Vagina (tissue), 2 donors: ENCODE data around the gene ERICH4.

ENCODE experiments used
- POLR2AphosphoS5 ChIP-seq, 2 donors: sonication (generic); formaldehyde crosslinking; IDR thresholded peaks; one replicate each; pipeline ENCODE4 v1.9.0; 2017; ENCODE audit warnings: antibody characterized with exemption in 2 of 2, mild to moderate bottlenecking in 2 of 2, low read depth in 1 of 2; ENCODE audit not compliant: insufficient read depth in 1 of 2
- TF ChIP-seq, protein P1 (sequence below), 3 experiments: fragments of 450-650 bp in 2 of 3; fragments of 200-600 bp in 1 of 3; sonication (generic) in 1 of 3; IDR thresholded peaks; one replicate each; pipeline ENCODE4 v1.5.1; 2017 to 2019; ENCODE audit warnings: antibody characterized with exemption in 3 of 3, mild to moderate bottlenecking in 2 of 3, moderate library complexity in 2 of 3

DNA sequence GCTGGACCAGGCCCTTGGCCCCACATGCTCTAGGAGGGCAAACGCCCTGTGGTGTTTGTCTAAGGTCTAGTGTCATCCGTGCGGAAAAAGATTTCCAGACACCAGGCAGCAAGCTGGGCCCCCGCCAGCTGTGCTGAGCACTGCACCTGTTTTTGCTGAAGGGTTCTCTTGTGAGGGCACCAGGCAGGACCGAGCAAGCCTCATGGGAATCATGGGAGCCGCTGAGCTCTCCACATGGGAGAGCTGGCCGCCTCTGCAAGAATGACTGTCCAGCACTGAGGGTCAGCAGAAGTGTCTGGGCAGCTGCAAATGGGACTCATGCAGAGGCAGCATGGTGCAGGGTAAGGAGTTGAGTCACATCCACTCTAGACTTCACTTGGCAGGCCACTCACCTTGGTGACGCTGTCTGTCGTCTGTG lies 27.8 kb upstream of the ERICH4 start:
- TF ChIP-seq POLR2AphosphoS5 (IDR thresholded peaks at IDR 0.05; ENCODE audit: insufficient read depth in 1 of 2, low read depth in 1 of 2): no peak
- TF ChIP-seq, protein P1, sequence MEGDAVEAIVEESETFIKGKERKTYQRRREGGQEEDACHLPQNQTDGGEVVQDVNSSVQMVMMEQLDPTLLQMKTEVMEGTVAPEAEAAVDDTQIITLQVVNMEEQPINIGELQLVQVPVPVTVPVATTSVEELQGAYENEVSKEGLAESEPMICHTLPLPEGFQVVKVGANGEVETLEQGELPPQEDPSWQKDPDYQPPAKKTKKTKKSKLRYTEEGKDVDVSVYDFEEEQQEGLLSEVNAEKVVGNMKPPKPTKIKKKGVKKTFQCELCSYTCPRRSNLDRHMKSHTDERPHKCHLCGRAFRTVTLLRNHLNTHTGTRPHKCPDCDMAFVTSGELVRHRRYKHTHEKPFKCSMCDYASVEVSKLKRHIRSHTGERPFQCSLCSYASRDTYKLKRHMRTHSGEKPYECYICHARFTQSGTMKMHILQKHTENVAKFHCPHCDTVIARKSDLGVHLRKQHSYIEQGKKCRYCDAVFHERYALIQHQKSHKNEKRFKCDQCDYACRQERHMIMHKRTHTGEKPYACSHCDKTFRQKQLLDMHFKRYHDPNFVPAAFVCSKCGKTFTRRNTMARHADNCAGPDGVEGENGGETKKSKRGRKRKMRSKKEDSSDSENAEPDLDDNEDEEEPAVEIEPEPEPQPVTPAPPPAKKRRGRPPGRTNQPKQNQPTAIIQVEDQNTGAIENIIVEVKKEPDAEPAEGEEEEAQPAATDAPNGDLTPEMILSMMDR (IDR thresholded peaks at IDR 0.05): no peak
